GM12878 (cell line): Measurements from ENCODE around the gene NAALADL2. TPM values are rescaled to one million over a fixed set of nuclear protein-coding genes. Genes with fewer than 3 reads are reported as not detected.
"Not testable (repeated sequence)": the region's sequence is repeated elsewhere in the genome, so short reads cannot be mapped to it uniquely, and the experiment has no call there.

Experiments used
- ATAC-seq: fragments of 200-7000 bp; cut with Tn5 transposase; 3 replicates; pipeline ENCODE4 v1.9.1; 2020; ENCODE audit warnings: mild to moderate bottlenecking, moderate library complexity
- BruUV-seq: library from RNA; stranded (reverse); fragments of 400-500 nt; replicated peaks from 2 replicates; lab custom pipeline; 2021; lab: Mats Ljungman, UMichigan
- CTCF ChIA-PET: fragments of 300-600 bp; sonication (Branson Sonifier 250); formaldehyde crosslinking; extraction: SDS; loops from one replicate; lab custom pipeline; 2021; ENCODE audit warnings: inconsistent platforms; lab: Yijun Ruan, JAX
- POLR2A ChIA-PET: fragments of 350-600 bp; formaldehyde crosslinking; extraction: SDS; loops from one replicate; lab custom pipeline; 2021; ENCODE audit warnings: inconsistent platforms; lab: Charles Lee
- RAD21 ChIA-PET: fragments of 300-600 bp; sonication (Branson Sonifier 250); formaldehyde crosslinking; loops from one replicate; lab custom pipeline; 2023; ENCODE audit warnings: antibody characterized with exemption; ENCODE audit not compliant: unreplicated experiment; lab: Charles Lee
- SMC1A ChIA-PET: fragments of 300-600 bp; sonication (Branson Sonifier 250); formaldehyde crosslinking; loops from one replicate; lab custom pipeline; 2023; ENCODE audit not compliant: unreplicated experiment, uncharacterized antibody; lab: Charles Lee
- DNase-seq: peaks from one replicate; pipeline ENCODE4 v3.0.0-alpha.2; 2011; ENCODE audit warnings: low read depth, low spot score
- FAIRE-seq: peaks from 3 replicates; lab custom pipeline; 2011; peaks lifted over from hg19 to GRCh38; lab: Jason Lieb, UNC
- H2AFZ ChIP-seq: 2 replicates; pipeline ENCODE4 v1.6.0; 2011; ENCODE audit warnings: low read depth, low read length, control low read depth; ENCODE audit not compliant: control insufficient read depth
- H3K27ac ChIP-seq: 2 replicates; pipeline ENCODE4 v1.5.1; 2011; ENCODE audit warnings: control low read depth; ENCODE audit not compliant: control insufficient read depth, insufficient read depth
- H3K27me3 ChIP-seq, 2 experiments: replicated peaks in 1 of 2; 2 replicates each; pipeline versions ENCODE4 v1.6.0 to v1.6.1; 2011; ENCODE audit warnings: low read length in 1 of 2; ENCODE audit not compliant: control insufficient read depth in 2 of 2, insufficient read depth in 2 of 2
- H3K36me3 ChIP-seq, 2 experiments: 2 replicates each; pipeline ENCODE4 v1.5.1; 2011; ENCODE audit warnings: low read length in 1 of 2; ENCODE audit not compliant: control insufficient read depth in 2 of 2, insufficient read depth in 2 of 2
- H3K4me1 ChIP-seq: 2 replicates; pipeline ENCODE4 v1.6.1; 2011; ENCODE audit warnings: mild to moderate bottlenecking, low read length, moderate library complexity, mixed read lengths; ENCODE audit not compliant: control insufficient read depth, insufficient read depth
- H3K4me2 ChIP-seq: 2 replicates; pipeline ENCODE4 v1.6.0; 2011; ENCODE audit warnings: control low read depth; ENCODE audit not compliant: control insufficient read depth, insufficient read depth
- H3K4me3 ChIP-seq: fragments of 200-600 bp; sonication (generic); 2 replicates; pipeline ENCODE4 v1.5.1; 2016
- H3K79me2 ChIP-seq: 2 replicates; pipeline ENCODE4 v1.6.0; 2011; ENCODE audit warnings: low read length; ENCODE audit not compliant: control insufficient read depth, insufficient read depth
- H3K9ac ChIP-seq: 2 replicates; pipeline ENCODE4 v1.8.0; 2011; ENCODE audit warnings: low read length, control low read depth, mixed read lengths; ENCODE audit not compliant: control insufficient read depth, insufficient read depth
- H3K9me3 ChIP-seq: replicated peaks from 3 replicates; pipeline ENCODE4 v1.5.1; 2011; ENCODE audit warnings: mild to moderate bottlenecking, low read length; ENCODE audit not compliant: control insufficient read depth, insufficient read depth
- H4K20me1 ChIP-seq: 2 replicates; pipeline ENCODE4 v1.6.0; 2011; ENCODE audit not compliant: control insufficient read depth, insufficient read depth
- CBX5 ChIP-seq: sonication (generic); IDR thresholded peaks from 2 replicates; pipeline ENCODE4 v1.6.1; 2016; ENCODE audit warnings: low read depth, moderate library complexity, mild to moderate bottlenecking, inconsistent platforms
- CEBPB ChIP-seq, 2 experiments: fragments of 150-350 bp in 1 of 2; IDR thresholded peaks; 2 replicates each; pipeline ENCODE4 v1.6.1; 2012 to 2014; ENCODE audit warnings: low read depth in 2 of 2, low read length in 2 of 2, borderline replicate concordance in 1 of 2, inconsistent platforms in 1 of 2
- CHD2 ChIP-seq: IDR thresholded peaks from 2 replicates; pipeline ENCODE4 v1.6.1; 2011; ENCODE audit warnings: low read depth, low read length, improper control_type of control experiment, borderline replicate concordance
- EZH2 ChIP-seq: IDR thresholded peaks from 2 replicates; pipeline ENCODE4 v1.6.1; 2012; ENCODE audit warnings: low read depth, mild to moderate bottlenecking, control low read depth, inconsistent platforms, low read length, borderline replicate concordance; ENCODE audit not compliant: control insufficient read depth
- HDAC6 ChIP-seq: fragments of 200-600 bp; sonication (generic); IDR thresholded peaks from one replicate; pipeline ENCODE4 v1.8.0; 2017; ENCODE audit warnings: antibody characterized with exemption; ENCODE audit not compliant: unreplicated experiment
- MYC ChIP-seq: IDR thresholded peaks from 2 replicates; pipeline ENCODE4 v1.6.1; 2011; ENCODE audit warnings: mild to moderate bottlenecking, low read length, moderate library complexity, inconsistent platforms; ENCODE audit not compliant: insufficient read depth, insufficient replicate concordance, insufficient read length, severe bottlenecking
- NR2F1 ChIP-seq: fragments of 450-650 bp; conservative IDR thresholded peaks from 2 replicates; pipeline ENCODE4 v1.6.1; 2017; ENCODE audit warnings: mild to moderate bottlenecking
- NRF1 ChIP-seq: conservative IDR thresholded peaks from 2 replicates; pipeline ENCODE4 v1.6.1; 2011; ENCODE audit warnings: mild to moderate bottlenecking, low read depth, low read length, improper control_type of control experiment
- RELA ChIP-seq: fragments of 450-650 bp; IDR thresholded peaks from 2 replicates; pipeline ENCODE4 v1.8.0; 2014; ENCODE audit warnings: borderline replicate concordance; ENCODE audit not compliant: partially characterized antibody
- SP1 ChIP-seq: IDR thresholded peaks from one replicate; pipeline ENCODE4 v1.6.1; 2011; ENCODE audit warnings: low read depth, low read length
- TBL1XR1 ChIP-seq: IDR thresholded peaks from 2 replicates; pipeline ENCODE4 v1.6.1; 2012; ENCODE audit warnings: low read depth, low read length, improper control_type of control experiment
- ZNF207 ChIP-seq: fragments of 450-650 bp; IDR thresholded peaks from 2 replicates; pipeline ENCODE4 v1.6.1; 2014; ENCODE audit warnings: antibody characterized with exemption, mild to moderate bottlenecking, borderline replicate concordance
- WGBS: methylation state at CpG from one replicate; pipeline ENCODE4 v1.1.6; 2016; ENCODE audit warnings: low lambda C conversion rate; ENCODE audit not compliant: insufficient replicate concordance, insufficient coverage; ENCODE audit errors: missing lambda C conversion rate; 5-methylcytosine and 5-hydroxymethylcytosine counted together
- in situ Hi-C: fragments of 300-500 bp; cut with MboI; formaldehyde crosslinking; loops from 9 replicates; pipeline ENCODE4 v1.14.3; 2018; ENCODE audit warnings: mixed read lengths
- intact Hi-C: fragments of 100-400 bp; cut with micrococcal nuclease; formaldehyde crosslinking; loops from one replicate; pipeline ENCODE4 v1.14.2; 2022; ENCODE audit not compliant: unreplicated experiment
- polyA plus RNA-seq, 11 experiments: library from polyadenylated mRNA; depleted of rRNA in 4 of 11; unstranded in 6 of 11; stranded (reverse) in 5 of 11; fragments of >200 nt; fragmentation: Nextera tagmentation in 4 of 11; fragmentation: Illumina TruSeq in 1 of 11; extraction: Ambion mirVana in 4 of 11; extraction: Trizol in 1 of 11; gene quantifications; 1 replicate in 1 of 11; 2 replicates in 10 of 11; pipeline versions ENCODE4 v1.2.1 to v1.2.3, GENCODE V29; 2011 to 2016; ENCODE audit warnings: inconsistent platforms in 2 of 11, missing spikeins in 2 of 11, low read depth in 1 of 11
- total RNA-seq, 4 experiments: library from RNA; depleted of rRNA in 3 of 4; stranded (reverse); fragments of >200 nt in 3 of 4; fragmentation: Illumina TruSeq in 1 of 4; extraction: Trizol in 1 of 4; gene quantifications; 2 replicates each; pipeline versions ENCODE4 v1.2.1 to v1.2.3, GENCODE V29; 2013 to 2021
- TF ChIP-seq, protein P1 (sequence below): IDR thresholded peaks from 2 replicates; pipeline ENCODE4 v1.6.1; 2011; ENCODE audit warnings: borderline replicate concordance, low read depth, mild to moderate bottlenecking, moderate library complexity, mixed read lengths, low read length; ENCODE audit not compliant: insufficient read depth; ENCODE audit errors: extremely low read length

Gene NAALADL2
- total and polyA plus RNA-seq, 10 of the 15 experiments (the other 5 are each of a cell fraction or from before 2014, with no cell fraction given) = 0.06 to 10.8 (median 0.46) TPM

DNA sequence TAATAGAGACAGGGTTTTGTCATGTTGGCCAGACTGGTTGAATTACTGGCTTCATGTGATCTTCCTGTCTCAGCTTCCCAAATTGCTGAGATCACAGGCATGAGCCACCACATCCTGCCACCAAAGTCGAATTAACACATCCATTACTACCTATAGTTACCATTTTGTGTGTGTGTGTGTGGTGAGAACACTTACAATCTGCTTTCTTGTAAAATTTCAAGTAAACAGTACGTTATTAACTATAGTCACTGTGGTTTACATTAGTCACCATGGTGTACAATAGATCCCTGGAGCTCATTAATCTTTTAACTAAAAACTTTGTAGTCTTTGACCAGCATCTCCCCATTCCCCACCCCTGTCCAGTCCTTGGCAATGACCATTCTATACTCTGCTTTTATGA, 270.0 kb downstream of the NAALADL2 start (continued):
- TF ChIP-seq NRF1 (no peak), ZNF207 (no peak), TBL1XR1 (no peak), SP1 (no peak), MYC (no peak), RELA (no peak)

DNA sequence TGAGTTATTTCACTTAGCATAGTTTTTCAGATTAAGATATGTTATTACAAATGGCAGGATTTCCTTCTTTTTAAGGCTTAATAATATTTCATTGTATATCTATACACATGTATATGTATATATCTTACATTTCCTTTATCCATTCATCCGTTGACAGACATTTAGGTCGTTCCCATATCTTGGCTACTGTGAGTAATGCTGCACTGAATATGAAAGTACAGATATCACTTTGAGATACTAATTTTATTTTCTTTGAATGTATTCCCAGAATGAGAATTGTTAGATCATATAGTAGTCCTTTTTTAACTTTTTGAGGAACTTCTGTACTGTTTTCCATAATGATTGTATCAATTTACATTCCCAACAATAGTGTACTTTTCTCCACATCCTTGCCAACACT, 270.4 kb downstream of the NAALADL2 start:
- Histone ChIP-seq H3K36me3 (no peaks in the 10 kb centered on the region), H3K4me1 (no peaks in the 10 kb centered on the region), H3K9me3 (no peaks in the 10 kb centered on the region), H3K4me3 (no peak overlapping the region), H3K9ac (no peak overlapping the region), H3K27ac (no peak overlapping the region), H3K79me2 (no peaks in the 10 kb centered on the region), H4K20me1 (no peaks in the 10 kb centered on the region), H3K4me2 (no peak overlapping the region), H3K27me3 (no peaks in the 10 kb centered on the region), H2AFZ (no peak overlapping the region)
- BruUV-seq = no TSS peak
- DNase-seq (no peak), ATAC-seq (no peak), FAIRE-seq (no peak)
- ChIA-PET POLR2A (no interaction called here), SMC1A (no interaction called here), CTCF (interaction anchor here (0.6 kb wide), 1 partner anchor 608 kb away, joined by 3 read pairs; no protein-coding TSS in a partner anchor), RAD21 (no interaction called here)
- in situ Hi-C loops = no loop called here
- intact Hi-C loops = no loop called here
- TF ChIP-seq, protein P1, sequence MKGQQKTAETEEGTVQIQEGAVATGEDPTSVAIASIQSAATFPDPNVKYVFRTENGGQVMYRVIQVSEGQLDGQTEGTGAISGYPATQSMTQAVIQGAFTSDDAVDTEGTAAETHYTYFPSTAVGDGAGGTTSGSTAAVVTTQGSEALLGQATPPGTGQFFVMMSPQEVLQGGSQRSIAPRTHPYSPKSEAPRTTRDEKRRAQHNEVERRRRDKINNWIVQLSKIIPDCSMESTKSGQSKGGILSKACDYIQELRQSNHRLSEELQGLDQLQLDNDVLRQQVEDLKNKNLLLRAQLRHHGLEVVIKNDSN = no peak
- TF ChIP-seq CEBPB (IDR thresholded peaks at IDR 0.05; ENCODE audit: borderline replicate concordance in 1 of 2, low read depth in 2 of 2, low read length in 2 of 2) = no peak
- TF ChIP-seq HDAC6 = no peak
- no peak for TF ChIP-seq NR2F1
- TF ChIP-seq CBX5 = no peak
- no peak for TF ChIP-seq EZH2
- no peak for TF ChIP-seq CHD2
- 9% methylated on average over 2 of the region's 2 CpGs for WGBS

DNA sequence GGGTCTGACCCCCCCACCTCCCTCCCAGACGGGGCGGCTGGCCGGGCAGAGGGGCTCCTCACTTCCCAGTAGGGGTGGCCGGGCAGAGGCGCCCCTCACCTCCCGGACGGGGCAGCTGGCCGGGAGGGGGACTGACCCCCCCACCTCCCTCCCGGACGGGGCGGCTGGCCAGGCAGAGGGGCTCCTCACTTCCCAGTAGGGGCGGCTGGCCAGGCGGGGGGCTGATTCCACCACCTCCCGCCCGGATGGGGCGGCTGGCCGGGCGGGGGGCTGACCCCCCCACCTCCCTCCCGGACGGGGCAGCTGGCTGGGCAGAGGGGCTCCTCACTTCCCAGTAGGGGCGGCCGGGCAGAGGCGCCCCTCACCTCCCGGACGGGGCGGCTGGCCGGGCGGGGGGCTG, 272.7 kb downstream of the NAALADL2 start:
- ATAC-seq, H2AFZ ChIP-seq, H3K36me3 ChIP-seq, DNase-seq, CTCF ChIA-PET, H3K9me3 ChIP-seq, in situ Hi-C loops, H3K4me3 ChIP-seq, POLR2A ChIA-PET, H3K79me2 ChIP-seq, FAIRE-seq, intact Hi-C loops, H3K4me2 ChIP-seq, H4K20me1 ChIP-seq, H3K9ac ChIP-seq, SMC1A ChIA-PET, BruUV-seq, RAD21 ChIA-PET, H3K27ac ChIP-seq, H3K27me3 ChIP-seq, H3K4me1 ChIP-seq: not testable (repeated sequence)
- WGBS = no CpG with 5 or more reads among the region's 28 CpGs
